KOPT-K1 (cell line): ENCODE measurements around the gene RASD1.
"Not testable (repeated sequence)": the region's sequence is repeated elsewhere in the genome, so short reads cannot be mapped to it uniquely, and the experiment has no call there.

ENCODE experiments used
- H3K27ac ChIP-seq: fragments of 200-600 bp; sonication (generic); 2 replicates; pipeline ENCODE4 v1.5.1; 2016; ENCODE audit warnings: antibody characterized with exemption, mild to moderate bottlenecking, low read depth, low read length; ENCODE audit not compliant: poor library complexity, severe bottlenecking
- H3K36me3 ChIP-seq: fragments of 200-600 bp; sonication (generic); 2 replicates; pipeline ENCODE4 v1.5.1; 2017; ENCODE audit warnings: antibody characterized with exemption, mild to moderate bottlenecking, low read length, moderate library complexity; ENCODE audit not compliant: insufficient read depth
- H3K9me3 ChIP-seq: fragments of 200-600 bp; sonication (generic); 2 replicates; pipeline ENCODE4 v1.5.1; 2017; ENCODE audit warnings: antibody characterized with exemption, low read length, mild to moderate bottlenecking; ENCODE audit not compliant: insufficient read depth, poor library complexity, severe bottlenecking

The RASD1 gene

GRCh38 chr17:17485420-17485819 lies 10.8 kb downstream of the RASD1 start:
- Histone ChIP-seq H3K36me3 (peaks cover 80% of the 10 kb centered on the region), H3K9me3 (no peaks in the 10 kb centered on the region), H3K27ac (no peak overlapping the region)

DNA sequence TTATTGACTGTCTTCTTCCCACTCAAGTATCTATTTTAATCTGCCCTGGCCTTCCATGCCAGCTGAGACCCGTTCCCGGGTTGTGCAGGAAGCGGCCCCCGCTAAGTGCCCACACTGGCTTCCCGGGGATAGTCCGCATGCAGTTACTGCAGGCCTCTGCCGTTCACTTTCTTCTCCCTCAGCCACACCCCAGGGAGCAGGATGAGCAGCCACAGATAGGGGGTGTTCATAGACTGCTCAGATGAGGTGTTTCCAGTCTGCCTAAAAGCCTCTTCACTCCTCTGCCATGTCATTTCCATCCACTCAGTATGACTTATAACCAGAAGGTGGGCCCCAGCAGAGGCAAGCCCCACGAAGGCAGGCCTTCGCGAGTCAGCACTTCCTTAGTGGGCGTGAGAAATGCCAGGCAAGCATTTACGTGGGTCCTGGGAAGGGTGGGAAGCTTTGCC lies 11.7 kb downstream of the RASD1 start:
- H3K9me3 ChIP-seq, result no peaks in the 10 kb centered on the region
- peaks cover 76% of the 10 kb centered on the region for H3K36me3 ChIP-seq
- H3K27ac ChIP-seq, result no peak overlapping the region

GRCh38 chr17:17481860-17482259 lies 14.3 kb downstream of the RASD1 start:
- Histone ChIP-seq H3K36me3 (peaks cover 59% of the 10 kb centered on the region), H3K9me3 (no peaks in the 10 kb centered on the region), H3K27ac (peak overlapping the region; percentile 1)

DNA sequence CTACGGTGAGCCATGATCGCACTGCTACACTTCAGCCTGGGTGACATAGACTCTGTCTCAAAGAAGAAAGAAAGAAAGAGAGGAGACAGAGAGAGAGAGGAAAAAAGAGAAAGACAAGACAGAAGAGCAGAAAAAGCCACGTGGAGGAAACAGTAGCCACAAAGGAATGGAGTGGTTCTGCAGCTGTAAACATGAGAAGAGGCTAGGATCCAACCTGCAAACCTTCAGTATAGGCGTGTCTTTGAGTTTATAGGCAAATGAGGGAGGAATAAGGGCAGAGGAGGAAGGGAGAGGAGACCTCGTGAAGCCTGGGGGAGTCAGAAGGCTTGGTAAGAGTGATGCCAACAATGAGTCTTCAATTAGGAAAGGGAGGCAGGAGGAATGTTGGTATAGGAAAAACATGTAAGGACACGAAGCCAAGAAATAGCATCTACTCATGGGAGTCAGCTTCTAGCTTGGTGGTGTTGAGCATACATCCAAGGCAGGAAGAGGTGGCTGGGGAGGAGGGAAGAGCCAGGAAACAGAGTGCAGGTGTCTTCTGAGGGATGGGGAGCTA lies 15.5 kb downstream of the RASD1 start:
- Histone ChIP-seq H3K27ac (peak overlapping the region; percentile 46), H3K36me3 (peaks cover 50% of the 10 kb centered on the region), H3K9me3 (no peaks in the 10 kb centered on the region)

- Histone ChIP-seq H3K27ac (no peak overlapping the region), H3K36me3 (peaks cover 37% of the 10 kb centered on the region), H3K9me3 (no peaks in the 10 kb centered on the region)
Observed at GRCh38 chr17:17479209-17479608, 17.0 kb downstream of the RASD1 start.

DNA sequence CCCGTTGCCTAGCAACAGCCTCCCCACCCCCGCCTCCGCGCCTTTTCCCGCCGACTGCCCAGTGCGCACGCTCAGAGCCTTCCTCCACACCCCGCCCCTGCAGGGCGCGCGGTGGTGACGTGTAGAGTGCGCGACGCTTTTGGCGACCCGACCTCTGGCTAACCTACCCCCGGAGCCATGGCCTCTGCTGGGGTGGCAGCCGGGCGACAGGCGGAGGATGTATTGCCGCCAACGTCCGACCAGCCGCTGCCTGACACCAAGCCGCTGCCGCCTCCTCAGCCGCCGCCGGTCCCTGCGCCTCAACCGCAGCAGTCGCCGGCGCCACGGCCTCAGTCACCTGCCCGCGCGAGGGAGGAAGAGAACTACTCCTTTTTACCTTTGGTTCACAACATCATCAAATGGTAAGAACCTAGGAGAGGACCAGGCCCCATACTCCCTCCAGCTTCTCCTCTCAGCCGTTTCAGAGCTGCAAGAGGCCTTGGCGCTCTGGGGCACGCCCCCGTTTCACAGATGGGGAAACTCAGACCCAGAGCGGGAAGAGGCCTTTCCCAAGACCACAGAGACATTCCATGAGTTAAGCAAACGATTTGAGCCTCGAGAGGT lies 19.2 kb downstream of the RASD1 start, which contains the start of gene MED9:
Gene MED9 (plus strand): TSS at position 136 of the 603 bp plus-strand sequence. CDS start 42 bp downstream, at position 178.
- H3K27ac ChIP-seq, result peak within 1 kb of the TSS; percentile 82
- H3K36me3 ChIP-seq, result peaks cover 19% of the 10 kb centered on the region
- no peaks in the 10 kb centered on the region for H3K9me3 ChIP-seq

GRCh38 chr17:17474341-17474740 lies 21.9 kb downstream of the RASD1 start:
- H3K27ac ChIP-seq, result no peak overlapping the region
- H3K9me3 ChIP-seq, result no peaks in the 10 kb centered on the region
- peaks cover 5% of the 10 kb centered on the region; the same call in 1 of the 2 replicates for H3K36me3 ChIP-seq

GRCh38 chr17:17472333-17472920 lies 23.8 kb downstream of the RASD1 start:
- H3K9me3 ChIP-seq, result no peaks in the 10 kb centered on the region
- H3K27ac ChIP-seq, result no peak overlapping the region
- no peaks in the 10 kb centered on the region for H3K36me3 ChIP-seq

GRCh38 chr17:17469996-17470395 lies 26.2 kb downstream of the RASD1 start:
- no peaks in the 10 kb centered on the region for H3K36me3 ChIP-seq
- H3K27ac ChIP-seq, result no peak overlapping the region
- H3K9me3 ChIP-seq, result no peaks in the 10 kb centered on the region

GRCh38 chr17:17469358-17469757 lies 26.8 kb downstream of the RASD1 start:
- no peaks in the 10 kb centered on the region for H3K36me3 ChIP-seq
- no peak overlapping the region for H3K27ac ChIP-seq
- no peaks in the 10 kb centered on the region for H3K9me3 ChIP-seq

- H3K36me3 ChIP-seq, result no peaks in the 10 kb centered on the region
- no peak overlapping the region for H3K27ac ChIP-seq
- H3K9me3 ChIP-seq, result no peaks in the 10 kb centered on the region
Observed at GRCh38 chr17:17468217-17469010, 27.8 kb downstream of the RASD1 start.

GRCh38 chr17:17467720-17468119 lies 28.5 kb downstream of the RASD1 start:
- Histone ChIP-seq H3K36me3 (no peaks in the 10 kb centered on the region), H3K27ac (no peak overlapping the region), H3K9me3 (no peaks in the 10 kb centered on the region)

GRCh38 chr17:17467016-17467415 lies 29.2 kb downstream of the RASD1 start:
- no peak overlapping the region for H3K27ac ChIP-seq
- H3K36me3 ChIP-seq, result no peaks in the 10 kb centered on the region
- no peaks in the 10 kb centered on the region for H3K9me3 ChIP-seq

- H3K36me3 ChIP-seq, result no peaks in the 10 kb centered on the region
- H3K27ac ChIP-seq, result no peak overlapping the region
- H3K9me3 ChIP-seq, result no peaks in the 10 kb centered on the region
Observed at GRCh38 chr17:17466511-17466910, 29.7 kb downstream of the RASD1 start.

- H3K9me3 ChIP-seq, H3K27ac ChIP-seq, H3K36me3 ChIP-seq: not testable (repeated sequence)
Observed at GRCh38 chr17:17465878-17466277, 30.3 kb downstream of the RASD1 start.
